GM12878 (cell line): Measurements from ENCODE around the gene EPOP. TPM values are rescaled to one million over a fixed set of nuclear protein-coding genes. Genes with fewer than 3 reads are reported as not detected.

Experiments used
- ATAC-seq: fragments of 200-7000 bp; cut with Tn5 transposase; 3 replicates; pipeline ENCODE4 v1.9.1; 2020; ENCODE audit warnings: mild to moderate bottlenecking, moderate library complexity
- BruUV-seq: library from RNA; stranded (reverse); fragments of 400-500 nt; replicated peaks from 2 replicates; lab custom pipeline; 2021; lab: Mats Ljungman, UMichigan
- CTCF ChIA-PET: fragments of 300-600 bp; sonication (Branson Sonifier 250); formaldehyde crosslinking; extraction: SDS; loops from one replicate; lab custom pipeline; 2021; ENCODE audit warnings: inconsistent platforms; lab: Yijun Ruan, JAX
- POLR2A ChIA-PET: fragments of 350-600 bp; formaldehyde crosslinking; extraction: SDS; loops from one replicate; lab custom pipeline; 2021; ENCODE audit warnings: inconsistent platforms; lab: Charles Lee
- RAD21 ChIA-PET: fragments of 300-600 bp; sonication (Branson Sonifier 250); formaldehyde crosslinking; loops from one replicate; lab custom pipeline; 2023; ENCODE audit warnings: antibody characterized with exemption; ENCODE audit not compliant: unreplicated experiment; lab: Charles Lee
- SMC1A ChIA-PET: fragments of 300-600 bp; sonication (Branson Sonifier 250); formaldehyde crosslinking; loops from one replicate; lab custom pipeline; 2023; ENCODE audit not compliant: unreplicated experiment, uncharacterized antibody; lab: Charles Lee
- DNase-seq: peaks from one replicate; pipeline ENCODE4 v3.0.0-alpha.2; 2011; ENCODE audit warnings: low read depth, low spot score
- FAIRE-seq: peaks from 3 replicates; lab custom pipeline; 2011; peaks lifted over from hg19 to GRCh38; lab: Jason Lieb, UNC
- H2AFZ ChIP-seq: 2 replicates; pipeline ENCODE4 v1.6.0; 2011; ENCODE audit warnings: low read depth, low read length, control low read depth; ENCODE audit not compliant: control insufficient read depth
- H3K27ac ChIP-seq: 2 replicates; pipeline ENCODE4 v1.5.1; 2011; ENCODE audit warnings: control low read depth; ENCODE audit not compliant: control insufficient read depth, insufficient read depth
- H3K27me3 ChIP-seq, 2 experiments: replicated peaks in 1 of 2; 2 replicates each; pipeline versions ENCODE4 v1.6.0 to v1.6.1; 2011; ENCODE audit warnings: low read length in 1 of 2; ENCODE audit not compliant: control insufficient read depth in 2 of 2, insufficient read depth in 2 of 2
- H3K36me3 ChIP-seq, 2 experiments: 2 replicates each; pipeline ENCODE4 v1.5.1; 2011; ENCODE audit warnings: low read length in 1 of 2; ENCODE audit not compliant: control insufficient read depth in 2 of 2, insufficient read depth in 2 of 2
- H3K4me1 ChIP-seq: 2 replicates; pipeline ENCODE4 v1.6.1; 2011; ENCODE audit warnings: mild to moderate bottlenecking, low read length, moderate library complexity, mixed read lengths; ENCODE audit not compliant: control insufficient read depth, insufficient read depth
- H3K4me2 ChIP-seq: 2 replicates; pipeline ENCODE4 v1.6.0; 2011; ENCODE audit warnings: control low read depth; ENCODE audit not compliant: control insufficient read depth, insufficient read depth
- H3K4me3 ChIP-seq: fragments of 200-600 bp; sonication (generic); 2 replicates; pipeline ENCODE4 v1.5.1; 2016
- H3K79me2 ChIP-seq: 2 replicates; pipeline ENCODE4 v1.6.0; 2011; ENCODE audit warnings: low read length; ENCODE audit not compliant: control insufficient read depth, insufficient read depth
- H3K9ac ChIP-seq: 2 replicates; pipeline ENCODE4 v1.8.0; 2011; ENCODE audit warnings: low read length, control low read depth, mixed read lengths; ENCODE audit not compliant: control insufficient read depth, insufficient read depth
- H3K9me3 ChIP-seq: replicated peaks from 3 replicates; pipeline ENCODE4 v1.5.1; 2011; ENCODE audit warnings: mild to moderate bottlenecking, low read length; ENCODE audit not compliant: control insufficient read depth, insufficient read depth
- H4K20me1 ChIP-seq: 2 replicates; pipeline ENCODE4 v1.6.0; 2011; ENCODE audit not compliant: control insufficient read depth, insufficient read depth
- ATF7 ChIP-seq: fragments of 450-650 bp; IDR thresholded peaks from 2 replicates; pipeline ENCODE4 v1.6.1; 2016; ENCODE audit warnings: low read depth, mild to moderate bottlenecking
- BHLHE40 ChIP-seq, 2 experiments: fragments of 450-650 bp in 1 of 2; IDR thresholded peaks; 2 replicates each; pipeline ENCODE4 v1.6.1; 2011 to 2017; ENCODE audit warnings: low read depth in 2 of 2, borderline replicate concordance in 1 of 2, improper control_type of control experiment in 1 of 2, low read length in 1 of 2, mild to moderate bottlenecking in 1 of 2
- BMI1 ChIP-seq: fragments of 450-650 bp; IDR thresholded peaks from 2 replicates; pipeline ENCODE4 v1.6.1; 2016; ENCODE audit warnings: mild to moderate bottlenecking, moderate library complexity, borderline replicate concordance
- EED ChIP-seq: sonication (generic); IDR thresholded peaks from 2 replicates; pipeline ENCODE4 v1.6.1; 2016; ENCODE audit warnings: antibody characterized with exemption, low read depth
- GATAD2B ChIP-seq: fragments of 450-650 bp; conservative IDR thresholded peaks from 2 replicates; pipeline ENCODE4 v1.6.1; 2017; ENCODE audit warnings: low read depth, mild to moderate bottlenecking, moderate library complexity
- IRF4 ChIP-seq: IDR thresholded peaks from 2 replicates; pipeline ENCODE4 v1.6.1; 2011; ENCODE audit warnings: low read depth, low read length
- NFXL1 ChIP-seq: fragments of 450-650 bp; IDR thresholded peaks from 2 replicates; pipeline ENCODE4 v1.6.1; 2017; ENCODE audit warnings: antibody characterized with exemption, mild to moderate bottlenecking, borderline replicate concordance
- NFYB ChIP-seq: IDR thresholded peaks from 2 replicates; pipeline ENCODE4 v1.6.1; 2011; ENCODE audit warnings: low read depth, mild to moderate bottlenecking, low read length, improper control_type of control experiment, moderate library complexity; ENCODE audit not compliant: insufficient read depth
- RAD21 ChIP-seq: IDR thresholded peaks from 2 replicates; pipeline ENCODE4 v1.6.1; 2011; ENCODE audit warnings: mild to moderate bottlenecking, low read depth, low read length, moderate library complexity; ENCODE audit not compliant: insufficient read depth
- SP1 ChIP-seq: IDR thresholded peaks from one replicate; pipeline ENCODE4 v1.6.1; 2011; ENCODE audit warnings: low read depth, low read length
- TARDBP ChIP-seq: IDR thresholded peaks from 2 replicates; pipeline ENCODE4 v1.6.1; 2016; ENCODE audit warnings: borderline replicate concordance
- WGBS: methylation state at CpG from one replicate; pipeline ENCODE4 v1.1.6; 2016; ENCODE audit warnings: low lambda C conversion rate; ENCODE audit not compliant: insufficient replicate concordance, insufficient coverage; ENCODE audit errors: missing lambda C conversion rate; 5-methylcytosine and 5-hydroxymethylcytosine counted together
- in situ Hi-C: fragments of 300-500 bp; cut with MboI; formaldehyde crosslinking; loops from 9 replicates; pipeline ENCODE4 v1.14.3; 2018; ENCODE audit warnings: mixed read lengths
- intact Hi-C: fragments of 100-400 bp; cut with micrococcal nuclease; formaldehyde crosslinking; loops from one replicate; pipeline ENCODE4 v1.14.2; 2022; ENCODE audit not compliant: unreplicated experiment
- polyA plus RNA-seq, 11 experiments: library from polyadenylated mRNA; depleted of rRNA in 4 of 11; unstranded in 6 of 11; stranded (reverse) in 5 of 11; fragments of >200 nt; fragmentation: Nextera tagmentation in 4 of 11; fragmentation: Illumina TruSeq in 1 of 11; extraction: Ambion mirVana in 4 of 11; extraction: Trizol in 1 of 11; gene quantifications; 1 replicate in 1 of 11; 2 replicates in 10 of 11; pipeline versions ENCODE4 v1.2.1 to v1.2.3, GENCODE V29; 2011 to 2016; ENCODE audit warnings: inconsistent platforms in 2 of 11, missing spikeins in 2 of 11, low read depth in 1 of 11
- total RNA-seq, 4 experiments: library from RNA; depleted of rRNA in 3 of 4; stranded (reverse); fragments of >200 nt in 3 of 4; fragmentation: Illumina TruSeq in 1 of 4; extraction: Trizol in 1 of 4; gene quantifications; 2 replicates each; pipeline versions ENCODE4 v1.2.1 to v1.2.3, GENCODE V29; 2013 to 2021

The EPOP gene
- total and polyA plus RNA-seq, 10 of the 15 experiments (the other 5 are each of a cell fraction or from before 2014, with no cell fraction given): 0.53 to 9.0 (median 3.7) TPM

GRCh38 chr17:38709864-38710603 is 35.3 kb upstream of the EPOP start:
- no peak overlapping the region for H3K27ac ChIP-seq
- H3K9ac ChIP-seq: no peak overlapping the region
- RAD21 ChIA-PET: interaction anchor here (0.8 to 1.2 kb wide), 2 partner anchors 25 to 34 kb away, joined by 3 to 4 read pairs; no protein-coding TSS in a partner anchor
- 91% methylated on average over 13 of the region's 13 CpGs for WGBS
- SMC1A ChIA-PET: interaction anchor here (1.1 to 2.4 kb wide), 3 partner anchors 19 to 31 kb away, joined by 4 to 7 read pairs (median 5); partner anchors contain the start of gene CISD3
- H2AFZ ChIP-seq: no peak overlapping the region
- POLR2A ChIA-PET: interaction anchor here (1.0 to 1.1 kb wide), 3 partner anchors 8 to 116 kb away, joined by 3 to 5 read pairs (median 3); no protein-coding TSS in a partner anchor
- no peak for ATAC-seq
- peaks cover 22 to 40% of the 10 kb centered on the region in 2 experiments for H3K36me3 ChIP-seq
- no peak for FAIRE-seq
- intact Hi-C loops (no loop called here), in situ Hi-C loops (no loop called here)
- TF ChIP-seq TARDBP (no peak), EED (no peak), BMI1 (no peak), GATAD2B (no peak), BHLHE40 (IDR thresholded peaks at IDR 0.05; ENCODE audit: borderline replicate concordance in 1 of 2, low read depth in 2 of 2, low read length in 1 of 2) (no peak), NFYB (no peak), ATF7 (no peak), SP1 (no peak), NFXL1 (no peak), RAD21 (no peak), IRF4 (no peak)
- no peaks in the 10 kb centered on the region for H3K9me3 ChIP-seq
- peaks cover 12% of the 10 kb centered on the region for H3K4me1 ChIP-seq
- BruUV-seq: no TSS peak
- H3K27me3 ChIP-seq: no peaks in the 10 kb centered on the region
- H4K20me1 ChIP-seq: no peaks in the 10 kb centered on the region
- CTCF ChIA-PET: interaction anchor here (0.6 to 2.2 kb wide), 6 partner anchors 22 to 34 kb away, joined by 3 to 7 read pairs (median 4); no protein-coding TSS in a partner anchor
- no peak overlapping the region for H3K4me3 ChIP-seq
- no peak overlapping the region for H3K4me2 ChIP-seq
- no peak for DNase-seq
- peaks cover 38% of the 10 kb centered on the region for H3K79me2 ChIP-seq
